HL-60 (cell line): ENCODE data around the gene CD209.

Experiments used
- CTCF ChIP-seq: IDR thresholded peaks from one replicate; pipeline ENCODE4 v1.5.1; 2011; ENCODE audit warnings: low read length, control low read depth, inconsistent platforms; ENCODE audit not compliant: insufficient read depth
- GABPA ChIP-seq: IDR thresholded peaks from 2 replicates; pipeline ENCODE4 v1.6.1; 2012; ENCODE audit warnings: low read depth
- POLR2AphosphoS5 ChIP-seq: IDR thresholded peaks from 2 replicates; pipeline ENCODE4 v1.6.1; 2012; ENCODE audit warnings: low read depth

- TF ChIP-seq CTCF (no peak), POLR2AphosphoS5 (no peak), GABPA (no peak)
Measured at GRCh38 chr19:7731218-7731595, 16.1 kb downstream of the CD209 start.
